GM23338 (cell line): ENCODE results near the gene CBR1. TPM values are rescaled to one million over a fixed set of nuclear protein-coding genes. Genes with fewer than 3 reads are reported as not detected.

Experiments used
- ATAC-seq: fragments of 200-7000 bp; cut with Tn5 transposase; 3 replicates; pipeline ENCODE4 v1.9.1; 2020
- DNase-seq: peaks from one replicate; pipeline ENCODE4 v3.0.0-alpha.2; 2015; ENCODE audit warnings: low spot score
- H2AFZ ChIP-seq: fragments of 200-600 bp; sonication (generic); 2 replicates; pipeline ENCODE4 v1.8.0; 2016; ENCODE audit warnings: antibody characterized with exemption, mild to moderate bottlenecking, moderate library complexity
- H3F3A ChIP-seq: fragments of 200-600 bp; sonication (generic); replicated peaks from 2 replicates; pipeline ENCODE4 v1.8.0; 2017; ENCODE audit warnings: antibody characterized with exemption, mixed run types, low read depth
- H3K27ac ChIP-seq: fragments of 200-600 bp; sonication (generic); 2 replicates; pipeline ENCODE4 v1.6.1; 2016; ENCODE audit warnings: low read depth
- H3K27me3 ChIP-seq: fragments of 200-600 bp; sonication (generic); 2 replicates; pipeline ENCODE4 v1.8.0; 2016; ENCODE audit warnings: mild to moderate bottlenecking, mixed run types, moderate library complexity; ENCODE audit not compliant: insufficient read depth
- H3K36me3 ChIP-seq: fragments of 200-600 bp; sonication (generic); 2 replicates; pipeline ENCODE4 v1.8.0; 2016; ENCODE audit warnings: mild to moderate bottlenecking; ENCODE audit not compliant: insufficient read depth
- H3K4me1 ChIP-seq: fragments of 200-600 bp; sonication (generic); 2 replicates; pipeline ENCODE4 v1.8.0; 2016; ENCODE audit warnings: mild to moderate bottlenecking, moderate library complexity; ENCODE audit not compliant: insufficient read depth
- H3K4me2 ChIP-seq: fragments of 200-600 bp; sonication (generic); 2 replicates; pipeline ENCODE4 v1.7.1; 2017; ENCODE audit warnings: mixed run types
- H3K4me3 ChIP-seq: fragments of 200-600 bp; sonication (generic); 2 replicates; pipeline ENCODE4 v1.6.1; 2016; ENCODE audit warnings: mixed run types
- H3K79me2 ChIP-seq: fragments of 200-600 bp; sonication (generic); replicated peaks from 2 replicates; pipeline ENCODE4 v1.8.0; 2017; ENCODE audit warnings: mild to moderate bottlenecking; ENCODE audit not compliant: insufficient read depth
- H3K9me2 ChIP-seq: fragments of 200-600 bp; sonication (generic); 2 replicates; pipeline ENCODE4 v1.8.0; 2017; ENCODE audit not compliant: insufficient read depth
- H4K20me1 ChIP-seq: fragments of 200-600 bp; sonication (generic); replicated peaks from 2 replicates; pipeline ENCODE4 v1.8.0; 2017; ENCODE audit warnings: mild to moderate bottlenecking; ENCODE audit not compliant: insufficient read depth
- H3K27ac Mint-ChIP-seq: 2 replicates; pipeline ENCODE4 v1.8.0; 2020; ENCODE audit warnings: inconsistent platforms, mild to moderate bottlenecking, moderate library complexity, mixed read lengths
- H3K27me3 Mint-ChIP-seq: 3 replicates; pipeline ENCODE4 v1.8.0; 2022; ENCODE audit warnings: low read depth, mild to moderate bottlenecking, moderate library complexity, mixed read lengths, inconsistent platforms; ENCODE audit not compliant: insufficient read depth, poor library complexity
- H3K36me3 Mint-ChIP-seq: 3 replicates; pipeline ENCODE4 v1.8.0; 2021; ENCODE audit warnings: low read depth, mild to moderate bottlenecking, inconsistent platforms, moderate library complexity, mixed read lengths
- H3K4me1 Mint-ChIP-seq: 3 replicates; pipeline ENCODE4 v1.8.0; 2020; ENCODE audit warnings: mild to moderate bottlenecking, inconsistent platforms, mixed read lengths
- H3K4me3 Mint-ChIP-seq: 3 replicates; pipeline ENCODE4 v1.8.0; 2021; ENCODE audit warnings: moderate library complexity, mild to moderate bottlenecking, inconsistent platforms, mixed read lengths
- H3K9me3 Mint-ChIP-seq: 3 replicates; pipeline ENCODE4 v1.8.0; 2020; ENCODE audit warnings: moderate library complexity, mild to moderate bottlenecking, inconsistent platforms, mixed read lengths
- CREB1 ChIP-seq: fragments of 250-450 bp; sonication (Bioruptor Pico); IDR thresholded peaks from 2 replicates; pipeline ENCODE4 v1.5.0; 2020; ENCODE audit warnings: low read depth, mild to moderate bottlenecking, moderate library complexity
- EZH2 ChIP-seq: fragments of 200-600 bp; sonication (generic); IDR thresholded peaks from one replicate; pipeline ENCODE4 v1.8.0; 2017; ENCODE audit warnings: antibody characterized with exemption, mild to moderate bottlenecking, low read depth; ENCODE audit not compliant: unreplicated experiment
- EZH2phosphoT487 ChIP-seq: fragments of 200-600 bp; sonication (generic); IDR thresholded peaks from one replicate; pipeline ENCODE4 v1.8.1; 2018; ENCODE audit warnings: antibody characterized with exemption; ENCODE audit not compliant: unreplicated experiment
- JUNB ChIP-seq: IDR thresholded peaks from one replicate; pipeline ENCODE4 v1.6.1; 2016; ENCODE audit warnings: antibody characterized with exemption; ENCODE audit not compliant: unreplicated experiment
- NANOG ChIP-seq: IDR thresholded peaks from 2 replicates; pipeline ENCODE4 v1.6.1; 2016; ENCODE audit warnings: antibody characterized with exemption, borderline replicate concordance
- POLR2AphosphoS5 ChIP-seq: IDR thresholded peaks from 2 replicates; pipeline ENCODE4 v1.6.1; 2016; ENCODE audit warnings: antibody characterized with exemption, low read depth
- STAT1 ChIP-seq: IDR thresholded peaks from one replicate; pipeline ENCODE4 v1.6.1; 2016; ENCODE audit warnings: antibody characterized with exemption; ENCODE audit not compliant: unreplicated experiment
- ZNF114 ChIP-seq: fragments of 250-450 bp; sonication (Bioruptor Pico); IDR thresholded peaks from 2 replicates; pipeline ENCODE4 v1.5.0; 2020; ENCODE audit warnings: mild to moderate bottlenecking, moderate library complexity
- ZNF331 ChIP-seq: fragments of 250-450 bp; sonication (Bioruptor Pico); IDR thresholded peaks from 2 replicates; pipeline ENCODE4 v1.5.0; 2020; ENCODE audit warnings: low read depth, mild to moderate bottlenecking, moderate library complexity
- polyA plus RNA-seq: library from polyadenylated mRNA; unstranded; fragments of >200 nt; fragmentation: Nextera tagmentation; extraction: Ambion mirVana; gene quantifications from 2 replicates; pipeline ENCODE4 v1.2.1, GENCODE V29; 2016
- total RNA-seq: library from RNA; depleted of rRNA; stranded (reverse); fragments of >200 nt; shearing (Covaris generic); gene quantifications from 2 replicates; pipeline ENCODE4 v1.2.3, GENCODE V29; 2014
- TF ChIP-seq, protein P1 (sequence below): IDR thresholded peaks from one replicate; pipeline ENCODE4 v1.6.1; 2018; ENCODE audit warnings: antibody characterized with exemption; ENCODE audit not compliant: unreplicated experiment
- TF ChIP-seq, protein P2 (sequence below): fragments of 250-450 bp; sonication (Bioruptor Pico); IDR thresholded peaks from 2 replicates; pipeline ENCODE4 v1.5.0; 2020; ENCODE audit warnings: mild to moderate bottlenecking, moderate library complexity
- TF ChIP-seq, protein P3 (sequence below): IDR thresholded peaks from 2 replicates; pipeline ENCODE4 v1.6.1; 2016; ENCODE audit warnings: antibody characterized with exemption
- TF ChIP-seq, protein P4 (sequence below), 2 experiments: fragments of 200-600 bp in 1 of 2; sonication (generic) in 1 of 2; conservative IDR thresholded peaks; 2 replicates each; pipeline versions ENCODE4 v1.5.1 to v1.6.1; 2016 to 2017; ENCODE audit warnings: antibody characterized with exemption in 2 of 2, low read depth in 2 of 2, mild to moderate bottlenecking in 2 of 2, moderate library complexity in 1 of 2

The CBR1 gene
- total and polyA plus RNA-seq, 2 experiments from 2014 or later: 285 to 487 TPM

DNA sequence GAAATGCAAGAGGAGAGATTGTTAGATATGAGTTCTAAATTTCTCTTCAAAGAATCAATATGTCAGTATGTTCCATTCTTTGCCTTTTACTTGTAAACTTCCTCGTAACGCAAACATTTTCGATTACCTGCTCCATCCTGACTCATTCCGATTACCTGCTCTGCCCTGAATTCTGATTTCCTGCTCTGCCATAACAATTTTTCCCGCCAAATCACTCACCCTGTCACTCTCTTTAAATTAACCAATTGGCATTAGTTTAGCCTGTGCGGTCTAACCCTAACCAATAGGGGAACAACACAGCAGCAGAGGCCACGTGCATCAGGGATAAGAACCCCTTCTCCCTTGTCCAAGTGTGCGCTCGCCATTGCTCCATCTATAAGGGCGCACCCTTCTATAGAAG lies 40.0 kb downstream of the CBR1 start:
- Histone ChIP-seq H3F3A (peaks cover 33% of the 10 kb centered on the region; the same call in 1 of the 2 replicates), H3K4me3 (no peak overlapping the region), H3K4me1 (peaks cover 36% of the 10 kb centered on the region), H3K27ac (peak overlapping the region; percentile 85), H3K4me2 (0 out of 2 replicates have a peak overlapping the region, but pooled peaks have one; percentile 55), H3K9me2 (no peaks in the 10 kb centered on the region), H3K79me2 (peaks cover 35% of the 10 kb centered on the region), H2AFZ (no peak overlapping the region), H3K36me3 (peaks cover 40% of the 10 kb centered on the region), H4K20me1 (no peaks in the 10 kb centered on the region), H3K27me3 (no peaks in the 10 kb centered on the region)
- Mint-ChIP-seq H3K4me3 (no peak overlapping the region), H3K27ac (no peak overlapping the region), H3K36me3 (peaks cover 51% of the 10 kb centered on the region), H3K9me3 (peaks cover 18% of the 10 kb centered on the region), H3K4me1 (peaks cover 52% of the 10 kb centered on the region), H3K27me3 (peaks cover 22% of the 10 kb centered on the region)
- DNase-seq (no peak), ATAC-seq (no peak)
- TF ChIP-seq, protein P1, sequence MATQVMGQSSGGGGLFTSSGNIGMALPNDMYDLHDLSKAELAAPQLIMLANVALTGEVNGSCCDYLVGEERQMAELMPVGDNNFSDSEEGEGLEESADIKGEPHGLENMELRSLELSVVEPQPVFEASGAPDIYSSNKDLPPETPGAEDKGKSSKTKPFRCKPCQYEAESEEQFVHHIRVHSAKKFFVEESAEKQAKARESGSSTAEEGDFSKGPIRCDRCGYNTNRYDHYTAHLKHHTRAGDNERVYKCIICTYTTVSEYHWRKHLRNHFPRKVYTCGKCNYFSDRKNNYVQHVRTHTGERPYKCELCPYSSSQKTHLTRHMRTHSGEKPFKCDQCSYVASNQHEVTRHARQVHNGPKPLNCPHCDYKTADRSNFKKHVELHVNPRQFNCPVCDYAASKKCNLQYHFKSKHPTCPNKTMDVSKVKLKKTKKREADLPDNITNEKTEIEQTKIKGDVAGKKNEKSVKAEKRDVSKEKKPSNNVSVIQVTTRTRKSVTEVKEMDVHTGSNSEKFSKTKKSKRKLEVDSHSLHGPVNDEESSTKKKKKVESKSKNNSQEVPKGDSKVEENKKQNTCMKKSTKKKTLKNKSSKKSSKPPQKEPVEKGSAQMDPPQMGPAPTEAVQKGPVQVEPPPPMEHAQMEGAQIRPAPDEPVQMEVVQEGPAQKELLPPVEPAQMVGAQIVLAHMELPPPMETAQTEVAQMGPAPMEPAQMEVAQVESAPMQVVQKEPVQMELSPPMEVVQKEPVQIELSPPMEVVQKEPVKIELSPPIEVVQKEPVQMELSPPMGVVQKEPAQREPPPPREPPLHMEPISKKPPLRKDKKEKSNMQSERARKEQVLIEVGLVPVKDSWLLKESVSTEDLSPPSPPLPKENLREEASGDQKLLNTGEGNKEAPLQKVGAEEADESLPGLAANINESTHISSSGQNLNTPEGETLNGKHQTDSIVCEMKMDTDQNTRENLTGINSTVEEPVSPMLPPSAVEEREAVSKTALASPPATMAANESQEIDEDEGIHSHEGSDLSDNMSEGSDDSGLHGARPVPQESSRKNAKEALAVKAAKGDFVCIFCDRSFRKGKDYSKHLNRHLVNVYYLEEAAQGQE: no peak
- TF ChIP-seq, protein P2, sequence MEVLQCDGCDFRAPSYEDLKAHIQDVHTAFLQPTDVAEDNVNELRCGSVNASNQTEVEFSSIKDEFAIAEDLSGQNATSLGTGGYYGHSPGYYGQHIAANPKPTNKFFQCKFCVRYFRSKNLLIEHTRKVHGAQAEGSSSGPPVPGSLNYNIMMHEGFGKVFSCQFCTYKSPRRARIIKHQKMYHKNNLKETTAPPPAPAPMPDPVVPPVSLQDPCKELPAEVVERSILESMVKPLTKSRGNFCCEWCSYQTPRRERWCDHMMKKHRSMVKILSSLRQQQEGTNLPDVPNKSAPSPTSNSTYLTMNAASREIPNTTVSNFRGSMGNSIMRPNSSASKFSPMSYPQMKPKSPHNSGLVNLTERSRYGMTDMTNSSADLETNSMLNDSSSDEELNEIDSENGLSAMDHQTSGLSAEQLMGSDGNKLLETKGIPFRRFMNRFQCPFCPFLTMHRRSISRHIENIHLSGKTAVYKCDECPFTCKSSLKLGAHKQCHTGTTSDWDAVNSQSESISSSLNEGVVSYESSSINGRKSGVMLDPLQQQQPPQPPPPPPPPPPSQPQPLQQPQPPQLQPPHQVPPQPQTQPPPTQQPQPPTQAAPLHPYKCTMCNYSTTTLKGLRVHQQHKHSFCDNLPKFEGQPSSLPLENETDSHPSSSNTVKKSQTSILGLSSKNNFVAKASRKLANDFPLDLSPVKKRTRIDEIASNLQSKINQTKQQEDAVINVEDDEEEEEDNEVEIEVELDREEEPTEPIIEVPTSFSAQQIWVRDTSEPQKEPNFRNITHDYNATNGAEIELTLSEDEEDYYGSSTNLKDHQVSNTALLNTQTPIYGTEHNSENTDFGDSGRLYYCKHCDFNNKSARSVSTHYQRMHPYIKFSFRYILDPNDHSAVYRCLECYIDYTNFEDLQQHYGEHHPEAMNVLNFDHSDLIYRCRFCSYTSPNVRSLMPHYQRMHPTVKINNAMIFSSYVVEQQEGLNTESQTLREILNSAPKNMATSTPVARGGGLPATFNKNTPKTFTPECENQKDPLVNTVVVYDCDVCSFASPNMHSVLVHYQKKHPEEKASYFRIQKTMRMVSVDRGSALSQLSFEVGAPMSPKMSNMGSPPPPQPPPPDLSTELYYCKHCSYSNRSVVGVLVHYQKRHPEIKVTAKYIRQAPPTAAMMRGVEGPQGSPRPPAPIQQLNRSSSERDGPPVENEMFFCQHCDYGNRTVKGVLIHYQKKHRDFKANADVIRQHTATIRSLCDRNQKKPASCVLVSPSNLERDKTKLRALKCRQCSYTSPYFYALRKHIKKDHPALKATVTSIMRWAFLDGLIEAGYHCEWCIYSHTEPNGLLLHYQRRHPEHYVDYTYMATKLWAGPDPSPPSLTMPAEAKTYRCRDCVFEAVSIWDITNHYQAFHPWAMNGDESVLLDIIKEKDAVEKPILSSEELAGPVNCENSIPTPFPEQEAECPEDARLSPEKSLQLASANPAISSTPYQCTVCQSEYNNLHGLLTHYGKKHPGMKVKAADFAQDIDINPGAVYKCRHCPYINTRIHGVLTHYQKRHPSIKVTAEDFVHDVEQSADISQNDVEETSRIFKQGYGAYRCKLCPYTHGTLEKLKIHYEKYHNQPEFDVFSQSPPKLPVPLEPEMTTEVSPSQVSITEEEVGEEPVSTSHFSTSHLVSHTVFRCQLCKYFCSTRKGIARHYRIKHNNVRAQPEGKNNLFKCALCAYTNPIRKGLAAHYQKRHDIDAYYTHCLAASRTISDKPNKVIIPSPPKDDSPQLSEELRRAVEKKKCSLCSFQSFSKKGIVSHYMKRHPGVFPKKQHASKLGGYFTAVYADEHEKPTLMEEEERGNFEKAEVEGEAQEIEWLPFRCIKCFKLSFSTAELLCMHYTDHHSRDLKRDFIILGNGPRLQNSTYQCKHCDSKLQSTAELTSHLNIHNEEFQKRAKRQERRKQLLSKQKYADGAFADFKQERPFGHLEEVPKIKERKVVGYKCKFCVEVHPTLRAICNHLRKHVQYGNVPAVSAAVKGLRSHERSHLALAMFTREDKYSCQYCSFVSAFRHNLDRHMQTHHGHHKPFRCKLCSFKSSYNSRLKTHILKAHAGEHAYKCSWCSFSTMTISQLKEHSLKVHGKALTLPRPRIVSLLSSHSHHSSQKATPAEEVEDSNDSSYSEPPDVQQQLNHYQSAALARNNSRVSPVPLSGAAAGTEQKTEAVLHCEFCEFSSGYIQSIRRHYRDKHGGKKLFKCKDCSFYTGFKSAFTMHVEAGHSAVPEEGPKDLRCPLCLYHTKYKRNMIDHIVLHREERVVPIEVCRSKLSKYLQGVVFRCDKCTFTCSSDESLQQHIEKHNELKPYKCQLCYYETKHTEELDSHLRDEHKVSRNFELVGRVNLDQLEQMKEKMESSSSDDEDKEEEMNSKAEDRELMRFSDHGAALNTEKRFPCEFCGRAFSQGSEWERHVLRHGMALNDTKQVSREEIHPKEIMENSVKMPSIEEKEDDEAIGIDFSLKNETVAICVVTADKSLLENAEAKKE (CRISPR knock-in tag): no peak
- TF ChIP-seq CREB1: no peak
- no peak for TF ChIP-seq POLR2AphosphoS5
- no peak for TF ChIP-seq ZNF331
- TF ChIP-seq, protein P3, sequence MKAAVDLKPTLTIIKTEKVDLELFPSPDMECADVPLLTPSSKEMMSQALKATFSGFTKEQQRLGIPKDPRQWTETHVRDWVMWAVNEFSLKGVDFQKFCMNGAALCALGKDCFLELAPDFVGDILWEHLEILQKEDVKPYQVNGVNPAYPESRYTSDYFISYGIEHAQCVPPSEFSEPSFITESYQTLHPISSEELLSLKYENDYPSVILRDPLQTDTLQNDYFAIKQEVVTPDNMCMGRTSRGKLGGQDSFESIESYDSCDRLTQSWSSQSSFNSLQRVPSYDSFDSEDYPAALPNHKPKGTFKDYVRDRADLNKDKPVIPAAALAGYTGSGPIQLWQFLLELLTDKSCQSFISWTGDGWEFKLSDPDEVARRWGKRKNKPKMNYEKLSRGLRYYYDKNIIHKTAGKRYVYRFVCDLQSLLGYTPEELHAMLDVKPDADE: no peak
- TF ChIP-seq, protein P4, sequence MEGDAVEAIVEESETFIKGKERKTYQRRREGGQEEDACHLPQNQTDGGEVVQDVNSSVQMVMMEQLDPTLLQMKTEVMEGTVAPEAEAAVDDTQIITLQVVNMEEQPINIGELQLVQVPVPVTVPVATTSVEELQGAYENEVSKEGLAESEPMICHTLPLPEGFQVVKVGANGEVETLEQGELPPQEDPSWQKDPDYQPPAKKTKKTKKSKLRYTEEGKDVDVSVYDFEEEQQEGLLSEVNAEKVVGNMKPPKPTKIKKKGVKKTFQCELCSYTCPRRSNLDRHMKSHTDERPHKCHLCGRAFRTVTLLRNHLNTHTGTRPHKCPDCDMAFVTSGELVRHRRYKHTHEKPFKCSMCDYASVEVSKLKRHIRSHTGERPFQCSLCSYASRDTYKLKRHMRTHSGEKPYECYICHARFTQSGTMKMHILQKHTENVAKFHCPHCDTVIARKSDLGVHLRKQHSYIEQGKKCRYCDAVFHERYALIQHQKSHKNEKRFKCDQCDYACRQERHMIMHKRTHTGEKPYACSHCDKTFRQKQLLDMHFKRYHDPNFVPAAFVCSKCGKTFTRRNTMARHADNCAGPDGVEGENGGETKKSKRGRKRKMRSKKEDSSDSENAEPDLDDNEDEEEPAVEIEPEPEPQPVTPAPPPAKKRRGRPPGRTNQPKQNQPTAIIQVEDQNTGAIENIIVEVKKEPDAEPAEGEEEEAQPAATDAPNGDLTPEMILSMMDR (conservative IDR thresholded peaks at IDR 0.05; ENCODE audit: low read depth in 2 of 2): no peak
- TF ChIP-seq NANOG: no peak
- TF ChIP-seq EZH2: no peak
- TF ChIP-seq JUNB: no peak
- TF ChIP-seq STAT1: no peak
- no peak for TF ChIP-seq EZH2phosphoT487
- TF ChIP-seq ZNF114 (CRISPR knock-in tag): no peak
